ENCODE results near the gene GPC5. TPM values are rescaled to one million over a fixed set of nuclear protein-coding genes. Genes with fewer than 3 reads are reported as not detected.

The GPC5 gene
- total RNA-seq, 1 experiment from 2014 or later = 0.15 TPM

DNA sequence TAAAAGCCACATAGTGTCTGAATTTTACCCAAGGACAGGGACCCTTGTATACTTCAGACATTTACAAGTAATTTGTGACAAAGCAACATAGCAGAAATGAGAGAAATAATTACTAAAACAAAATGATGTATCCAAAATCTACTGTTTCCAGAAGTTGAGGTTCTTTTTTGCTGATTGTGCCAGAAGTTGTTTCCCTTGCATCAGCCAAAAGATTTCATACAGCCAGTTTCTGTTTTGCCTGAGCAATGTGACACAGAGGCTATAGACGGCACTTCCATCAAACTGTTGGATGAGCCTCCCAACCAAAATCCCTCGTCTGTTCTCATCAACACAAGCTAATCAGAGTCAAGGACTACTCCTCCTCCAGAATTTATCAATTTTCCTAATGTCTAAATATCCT, 915.0 kb downstream of the GPC5 start:
- no peak overlapping the region for H3K4me3 Mint-ChIP-seq
- H3K4me1 Mint-ChIP-seq = no peaks in the 10 kb centered on the region
- H3K4ac ChIP-seq (ENCODE audit: low read depth, low read length) = no peak overlapping the region
- H3K9ac ChIP-seq (ENCODE audit: extremely low read depth, insufficient read length, low read length) = no peak overlapping the region
- H3K23ac ChIP-seq (ENCODE audit: insufficient read length, low read depth, low read length) = no peak overlapping the region
- H3K79me2 ChIP-seq (ENCODE audit: insufficient read depth, low read length) = no peaks in the 10 kb centered on the region
- no peak for DNase-seq
- no peak overlapping the region for H3K18ac ChIP-seq (ENCODE audit: insufficient read length, low read depth, low read length)
- H3K27ac ChIP-seq (ENCODE audit: insufficient read length, low read depth, low read length) = no peak overlapping the region
- no peak overlapping the region for H3T11ph ChIP-seq (ENCODE audit: low read length)
- no peak for TF ChIP-seq CTCF (conservative IDR thresholded peaks at IDR 0.05)
- no peak overlapping the region for H4K91ac ChIP-seq (ENCODE audit: insufficient read length, low read depth, low read length)
- H3K9me3 Mint-ChIP-seq = no peaks in the 10 kb centered on the region
- H3K36me3 Mint-ChIP-seq (ENCODE audit: insufficient read depth in 1 of 3, low read depth in 3 of 3) = no peaks in the 10 kb centered on the region
- no peaks in the 10 kb centered on the region for H4K20me1 ChIP-seq (ENCODE audit: control insufficient read depth, insufficient read depth, insufficient read length)
- no peak overlapping the region for H3K27ac Mint-ChIP-seq
- no peaks in the 10 kb centered on the region for H3K23me2 ChIP-seq (ENCODE audit: insufficient read length, low read depth, low read length, poor library complexity, severe bottlenecking)
- H4K8ac ChIP-seq (replicated peaks; ENCODE audit: insufficient read length, low read depth, low read length) = no peak overlapping the region
- H2AFZ ChIP-seq (ENCODE audit: low read length) = no peak overlapping the region
- H2BK5ac ChIP-seq (ENCODE audit: insufficient read length, low read length) = no peak overlapping the region
- no peaks in the 10 kb centered on the region for H3K9me3 ChIP-seq (ENCODE audit: control insufficient read depth, low read depth, low read length)
- H2BK12ac ChIP-seq (ENCODE audit: insufficient read length, low read depth, low read length) = no peak overlapping the region
- H2BK15ac ChIP-seq (ENCODE audit: low read depth, low read length) = no peak overlapping the region
- H4K5ac ChIP-seq (ENCODE audit: insufficient read length, low read depth, low read length) = no peak overlapping the region
- H3K79me1 ChIP-seq (ENCODE audit: insufficient read depth, low read depth, low read length, poor library complexity, severe bottlenecking) = no peaks in the 10 kb centered on the region
- no CpG with 5 or more reads among the region's 2 CpGs for WGBS (ENCODE audit: extremely low coverage, insufficient read length, low lambda C conversion rate)
- H3K4me1 ChIP-seq (ENCODE audit: insufficient read depth, low read length) = no peaks in the 10 kb centered on the region
- H3K4me2 ChIP-seq (ENCODE audit: insufficient read depth, insufficient read length, low read length) = no peak overlapping the region
- H3K27me3 ChIP-seq (ENCODE audit: insufficient read depth, low read length) = no peaks in the 10 kb centered on the region
- no peak overlapping the region for H3K14ac ChIP-seq (ENCODE audit: insufficient read depth, low read length)
- no peak overlapping the region for H2AK5ac ChIP-seq (ENCODE audit: insufficient read length, low read length)
- no peak overlapping the region for H3K56ac ChIP-seq (ENCODE audit: insufficient read length, low read depth, low read length)
- H3K27me3 Mint-ChIP-seq (ENCODE audit: low read depth) = no peaks in the 10 kb centered on the region
- H2BK20ac ChIP-seq (ENCODE audit: low read depth, low read length, poor library complexity, severe bottlenecking) = no peak overlapping the region
- H2BK120ac ChIP-seq (ENCODE audit: low read depth, low read length, poor library complexity, severe bottlenecking) = no peak overlapping the region

Data from H9 (cell line).